Thoracic aorta (tissue), 2 donors: ENCODE data around the gene C4orf50. TPM values are rescaled to one million over a fixed set of nuclear protein-coding genes. Genes with fewer than 3 reads are reported as not detected.

Source experiments
- ATAC-seq: fragments of 150-250 bp; one replicate; pipeline ENCODE4 v1.8.0; 2017; ENCODE audit warnings: low read depth; ENCODE audit not compliant: insufficient number of reproducible peaks, low FRiP score
- DNase-seq: peaks from one replicate; pipeline ENCODE4 v3.0.0-alpha.2; 2020; ENCODE audit warnings: low spot score
- H3K27ac ChIP-seq, 2 donors: fragments of 200-600 bp; sonication (generic); 1 replicate in 1 of 2; 2 replicates in 1 of 2; pipeline ENCODE4 v1.5.1; 2016; ENCODE audit warnings: mild to moderate bottlenecking in 2 of 2, moderate library complexity in 2 of 2
- H3K27me3 ChIP-seq: fragments of 200-600 bp; sonication (generic); replicated peaks from 2 replicates; pipeline ENCODE4 v1.6.0; 2016; ENCODE audit warnings: mild to moderate bottlenecking; ENCODE audit not compliant: insufficient read depth
- H3K36me3 ChIP-seq: fragments of 200-600 bp; sonication (generic); one replicate; pipeline ENCODE4 v1.5.1; 2016
- H3K4me1 ChIP-seq, 2 donors: fragments of 200-600 bp; sonication (generic); 1 replicate in 1 of 2; 2 replicates in 1 of 2; pipeline versions ENCODE4 v1.5.1 to v1.6.0; 2016; ENCODE audit warnings: low read depth in 2 of 2, mild to moderate bottlenecking in 1 of 2; ENCODE audit not compliant: control insufficient read depth in 1 of 2
- H3K4me3 ChIP-seq: fragments of 200-600 bp; sonication (generic); 2 replicates; pipeline ENCODE4 v1.5.1; 2016; ENCODE audit warnings: mild to moderate bottlenecking
- H3K9me3 ChIP-seq: fragments of 200-600 bp; sonication (generic); 2 replicates; pipeline ENCODE4 v1.5.1; 2016
- CTCF ChIP-seq: fragments of 200-600 bp; sonication (generic); IDR thresholded peaks from one replicate; pipeline ENCODE4 v1.5.1; 2019; ENCODE audit warnings: antibody characterized with exemption
- total RNA-seq, 2 donors: library from RNA; depleted of rRNA; stranded (reverse); fragments of >200 nt; gene quantifications; one replicate each; pipeline versions ENCODE4 v1.1.0 to v1.2.3, GENCODE V29; 2016

Gene C4orf50
- total RNA-seq, 2 donors from 2014 or later, result 0.14 TPM; not detected in 1

- Histone ChIP-seq H3K4me1 (no peaks in the 10 kb centered on the region), H3K4me3 (no peak overlapping the region), H3K36me3 (no peaks in the 10 kb centered on the region), H3K27me3 (no peaks in the 10 kb centered on the region), H3K9me3 (peaks cover 22% of the 10 kb centered on the region), H3K27ac (no peak overlapping the region)
- ATAC-seq (no peak), DNase-seq (no peak)
- no peak for TF ChIP-seq CTCF
These were observed 36.8 kb upstream of the C4orf50 start for GRCh38 chr4:6055030-6055429.

- ATAC-seq (no peak), DNase-seq (no peak)
- Histone ChIP-seq H3K27me3 (no peaks in the 10 kb centered on the region), H3K4me1 (no peaks in the 10 kb centered on the region), H3K4me3 (no peak overlapping the region), H3K27ac (no peak overlapping the region), H3K9me3 (peaks cover 15% of the 10 kb centered on the region), H3K36me3 (no peaks in the 10 kb centered on the region)
- no peak for TF ChIP-seq CTCF
These were observed 36.1 kb upstream of the C4orf50 start for GRCh38 chr4:6054162-6054922.

GRCh38 chr4:6052679-6053078 is 34.4 kb upstream of the C4orf50 start:
- ATAC-seq, result no peak
- Histone ChIP-seq H3K27me3 (no peaks in the 10 kb centered on the region), H3K4me3 (no peak overlapping the region), H3K36me3 (no peaks in the 10 kb centered on the region), H3K4me1 (no peaks in the 10 kb centered on the region), H3K27ac (no peak overlapping the region), H3K9me3 (peaks cover under 1% of the 10 kb centered on the region)
- DNase-seq, result no peak
- no peak for TF ChIP-seq CTCF

GRCh38 chr4:6050551-6050950 is 32.3 kb upstream of the C4orf50 start:
- Histone ChIP-seq H3K9me3 (no peaks in the 10 kb centered on the region), H3K36me3 (no peaks in the 10 kb centered on the region), H3K27me3 (no peaks in the 10 kb centered on the region), H3K27ac (no peak overlapping the region), H3K4me1 (no peaks in the 10 kb centered on the region), H3K4me3 (no peak overlapping the region)
- no peak for DNase-seq
- TF ChIP-seq CTCF, result no peak
- ATAC-seq, result no peak

GRCh38 chr4:6049985-6050384 is 31.8 kb upstream of the C4orf50 start:
- DNase-seq, result no peak
- H3K4me1 ChIP-seq, result no peaks in the 10 kb centered on the region
- no peaks in the 10 kb centered on the region for H3K27me3 ChIP-seq

More at GRCh38 chr4:6049985-6050384, 31.8 kb upstream of the C4orf50 start:
- no peak for TF ChIP-seq CTCF
- Histone ChIP-seq H3K9me3 (no peaks in the 10 kb centered on the region), H3K27ac (no peak overlapping the region), H3K36me3 (no peaks in the 10 kb centered on the region), H3K4me3 (no peak overlapping the region)
- no peak for ATAC-seq
